A549 treated with CORT108297 at 1 μM for 4 hours (cell line): ENCODE results near the gene MTO1. TPM values are rescaled to one million over a fixed set of nuclear protein-coding genes. Genes with fewer than 3 reads are reported as not detected.

Experiments used
- total RNA-seq: library from RNA; stranded (reverse); fragments of 200-300 nt; extraction: Qiagen RNA extraction; gene quantifications from 5 replicates; pipeline ENCODE4 v1.2.3, GENCODE V29; 2022

Gene MTO1
- 10.1 to 14.1 TPM (median 10.6 TPM) in 5 replicates for total RNA-seq

GRCh38 chr6:73461537-73462350 is at the start of gene MTO1:
TSS of gene MTO1 (plus strand) at chr6:73461737. CDS start at chr6:73461855, 118 bp downstream.

GRCh38 chr6:73452107-73452461 is 9.5 kb upstream of the MTO1 start, which contains the start of gene CGAS:
TSS of gene CGAS (minus strand) at chr6:73452297. CDS start at chr6:73452181, 116 bp downstream.

GRCh38 chr6:73520688-73521350 is 59.3 kb downstream of the MTO1 start, which contains the start of gene EEF1A1:
TSS of gene EEF1A1 (minus strand) at chr6:73521032. CDS start at chr6:73520026, 1,006 bp downstream.

Other genes with a start within 250 kb of the MTO1 start
- gene KHDC1L, start 236.2 kb upstream of the MTO1 start, total RNA-seq = 0.23 to 0.40 TPM (median 0.30 TPM) in 5 replicates
- 3.6 to 4.5 TPM (median 4.1 TPM) in 5 replicates for gene KHDC1, start 198.5 kb upstream of the MTO1 start, total RNA-seq
- not detected in 5 replicates for gene DPPA5, start 107.5 kb upstream of the MTO1 start, total RNA-seq
- not detected in 5 replicates for gene KHDC3L, start 99.1 kb upstream of the MTO1 start, total RNA-seq
- not detected in 5 replicates for gene OOEP, start 91.8 kb upstream of the MTO1 start, total RNA-seq
- gene DDX43, start 66.9 kb upstream of the MTO1 start, total RNA-seq = not detected in 5 replicates
- 5.2 to 6.3 TPM (median 5.4 TPM) in 5 replicates for gene CGAS, start 9.4 kb upstream of the MTO1 start, total RNA-seq
- gene EEF1A1, start 59.3 kb downstream of the MTO1 start, total RNA-seq = 7,472 to 9,100 TPM (median 7,583 TPM) in 5 replicates
- gene SLC17A5, start 192.3 kb downstream of the MTO1 start, total RNA-seq = 10.1 to 11.6 TPM (median 11.0 TPM) in 5 replicates
- gene CD109, start 234.5 kb downstream of the MTO1 start, total RNA-seq = 25.4 to 45.7 TPM (median 39.2 TPM) in 5 replicates